HepG2 (cell line): ENCODE measurements around the gene OR2T10. TPM values are rescaled to one million over a fixed set of nuclear protein-coding genes. Genes with fewer than 3 reads are reported as not detected.
"Not testable (repeated sequence)": the region's sequence is repeated elsewhere in the genome, so short reads cannot be mapped to it uniquely, and the experiment has no call there.

Source experiments
- ATAC-seq: fragments of 200-7000 bp; cut with Tn5 transposase; 3 replicates; pipeline ENCODE4 v1.9.1; 2020; ENCODE audit warnings: mild to moderate bottlenecking, moderate library complexity
- Bru-seq: library from RNA; stranded (reverse); fragments of 400-500 nt; gene quantifications from one replicate; lab custom pipeline; 2021; lab: Mats Ljungman, UMichigan
- BruChase-seq, 2 experiments: library from RNA; stranded (reverse); fragments of 400-500 nt; gene quantifications; one replicate each; lab custom pipeline; 2021; lab: Mats Ljungman, UMichigan
- BruUV-seq: library from RNA; stranded (reverse); fragments of 400-500 nt; replicated peaks from 2 replicates; lab custom pipeline; 2021; lab: Mats Ljungman, UMichigan
- CTCF ChIA-PET: fragments of 300-600 bp; formaldehyde crosslinking; extraction: SDS; loops from one replicate; lab custom pipeline; 2021; ENCODE audit warnings: low total read pairs, inconsistent platforms, low intra/inter-chr PET ratio; lab: Yijun Ruan, JAX
- POLR2A ChIA-PET: fragments of 350-600 bp; sonication (Branson Sonifier 250); formaldehyde crosslinking; loops from one replicate; lab custom pipeline; 2020; ENCODE audit warnings: antibody characterized with exemption, inconsistent platforms; lab: Yijun Ruan, JAX
- DNase-seq: peaks from one replicate; pipeline ENCODE4 v3.0.0-alpha.2; 2015; ENCODE audit warnings: low spot score
- FAIRE-seq: peaks from 3 replicates; lab custom pipeline; 2011; peaks lifted over from hg19 to GRCh38; lab: Jason Lieb, UNC
- H2AFZ ChIP-seq: one replicate; pipeline ENCODE4 v1.6.1; 2011; ENCODE audit warnings: low read length, inconsistent platforms
- H3K27ac ChIP-seq: fragments of 300-600 bp; 3 replicates; pipeline ENCODE4 v1.8.0; 2011; ENCODE audit warnings: mixed run types, mild to moderate bottlenecking, mixed read lengths, low read length, inconsistent platforms; ENCODE audit not compliant: insufficient read depth; ENCODE audit errors: extremely low read length
- H3K27me3 ChIP-seq, 2 experiments: fragments of 200-600 bp in 1 of 2; 2 replicates in 1 of 2; 3 replicates in 1 of 2; pipeline versions ENCODE4 v1.6.0 to v1.8.0; 2011; ENCODE audit warnings: low read length in 2 of 2, mild to moderate bottlenecking in 2 of 2, moderate library complexity in 2 of 2, inconsistent platforms in 1 of 2; ENCODE audit not compliant: insufficient read depth in 2 of 2, control insufficient read depth in 1 of 2
- H3K36me3 ChIP-seq, 2 experiments: fragments of 200-600 bp in 1 of 2; replicated peaks in 1 of 2; 2 replicates in 1 of 2; 3 replicates in 1 of 2; pipeline versions ENCODE4 v1.5.1 to v1.8.0; 2011; ENCODE audit warnings: low read length in 2 of 2, inconsistent platforms in 1 of 2; ENCODE audit not compliant: insufficient read depth in 2 of 2, control insufficient read depth in 1 of 2
- H3K4me1 ChIP-seq: 2 replicates; pipeline ENCODE4 v1.5.1; 2012; ENCODE audit warnings: low read length, inconsistent platforms; ENCODE audit not compliant: insufficient read depth
- H3K4me2 ChIP-seq: 2 replicates; pipeline ENCODE4 v1.6.0; 2011; ENCODE audit warnings: low read depth, low read length, inconsistent platforms
- H3K4me3 ChIP-seq, 3 experiments: fragments of 200-600 bp in 1 of 3; sonication (generic), shearing (Covaris generic) in 1 of 3; replicated peaks in 1 of 3; 2 replicates each; pipeline ENCODE4 v1.5.1; 2011 to 2016; ENCODE audit warnings: low read length in 3 of 3, inconsistent platforms in 2 of 3, low read depth in 2 of 3, mild to moderate bottlenecking in 2 of 3, control low read depth in 1 of 3, mixed read lengths in 1 of 3; ENCODE audit not compliant: insufficient read depth in 1 of 3
- H3K79me2 ChIP-seq: one replicate; pipeline ENCODE4 v1.6.1; 2011; ENCODE audit warnings: low read length, inconsistent platforms; ENCODE audit not compliant: insufficient read depth
- H3K9ac ChIP-seq: 2 replicates; pipeline ENCODE4 v1.6.0; 2011; ENCODE audit warnings: mild to moderate bottlenecking, low read depth, low read length, inconsistent platforms; ENCODE audit not compliant: insufficient read depth
- H3K9me3 ChIP-seq: 2 replicates; pipeline ENCODE4 v1.5.1; 2012; ENCODE audit warnings: mild to moderate bottlenecking, low read length
- H4K20me1 ChIP-seq: 2 replicates; pipeline ENCODE4 v1.6.0; 2011; ENCODE audit warnings: inconsistent platforms, mild to moderate bottlenecking, low read length, moderate library complexity; ENCODE audit not compliant: insufficient read depth
- HMG20B ChIP-seq: conservative IDR thresholded peaks from 2 replicates; pipeline ENCODE4 v1.6.1; 2016; ENCODE audit warnings: missing genetic modification reagents, missing compliant biosample characterization
- RXRB ChIP-seq: IDR thresholded peaks from 2 replicates; pipeline ENCODE4 v1.6.1; 2016; ENCODE audit warnings: borderline replicate concordance, missing genetic modification reagents, missing compliant biosample characterization
- SP5 ChIP-seq: IDR thresholded peaks from 2 replicates; pipeline ENCODE4 v1.6.1; 2016; ENCODE audit warnings: low read depth, borderline replicate concordance
- YEATS2 ChIP-seq: sonication (generic); formaldehyde crosslinking; IDR thresholded peaks from 2 replicates; pipeline ENCODE4 v1.4.0; 2020; ENCODE audit warnings: missing genetic modification reagents, borderline replicate concordance
- ZBTB44 ChIP-seq: sonication (generic); formaldehyde crosslinking; IDR thresholded peaks from 2 replicates; pipeline ENCODE4 v1.4.0; 2020; ENCODE audit warnings: missing genetic modification reagents
- WGBS: methylation state at CpG from one replicate; pipeline ENCODE4 v1.1.6; 2017; ENCODE audit warnings: low lambda C conversion rate; 5-methylcytosine and 5-hydroxymethylcytosine counted together
- in situ Hi-C: cut with HindIII; loops from 2 replicates; pipeline ENCODE4 v1.10.0; 2017; ENCODE audit warnings: low pct_unique_long_range_greater_than_20kb; ENCODE audit not compliant: extremely low pct_ligation_motif_present
- intact Hi-C: fragments of 100-400 bp; cut with micrococcal nuclease; formaldehyde crosslinking; loops from one replicate; pipeline ENCODE4 v1.10.0; 2022; ENCODE audit not compliant: unreplicated experiment
- long read RNA-seq, 2 experiments: library from RNA in 1 of 2; library from polyadenylated mRNA in 1 of 2; stranded (forward) in 1 of 2; unstranded in 1 of 2; transcript quantifications; one replicate each; pipeline ENCODE4 v2.0.0, GENCODE V29; 2019 to 2022
- polyA minus RNA-seq, 3 experiments: library from RNA; depleted of rRNA, polyadenylated mRNA; stranded (reverse); fragments of >200 nt; gene quantifications; 2 replicates each; pipeline ENCODE4 v1.2.3, GENCODE V29; 2011; ENCODE audit warnings: low replicate concordance in 1 of 3
- polyA plus RNA-seq, 8 experiments: library from polyadenylated mRNA; depleted of rRNA in 3 of 8; stranded (reverse) in 7 of 8; unstranded in 1 of 8; fragments of >200 nt; fragmentation: Illumina TruSeq in 4 of 8; extraction: Trizol in 4 of 8; gene quantifications; 2 replicates each; pipeline versions ENCODE4 v1.2.1 to v1.2.3, GENCODE V29; 2011 to 2016; ENCODE audit warnings: low read depth in 4 of 8, missing spikeins in 1 of 8, mixed read lengths in 1 of 8; ENCODE audit not compliant: insufficient read depth in 1 of 8
- total RNA-seq, 5 experiments: library from RNA; depleted of rRNA; stranded (reverse); fragments of >200 nt; fragmentation: Illumina TruSeq; extraction: Trizol; gene quantifications; 2 replicates each; pipeline ENCODE4 v1.2.3, GENCODE V29; 2016; ENCODE audit warnings: low read depth in 1 of 5

OR2T10 gene
- total RNA-seq (2016; rRNA removed; fragmentation: Illumina TruSeq; extraction: Trizol) (not detected in 2 replicates), polyA plus RNA-seq (2011; rRNA removed) (not detected in 2 replicates), polyA minus RNA-seq (2011; rRNA and poly(A)+ RNA removed; ENCODE audit: low replicate concordance) (not detected in 2 replicates), Bru-seq, nascent RNA (not detected), BruChase-seq, experiment 1, labeled RNA remaining after a 6-hour chase (not detected), BruChase-seq, experiment 2, labeled RNA remaining after a 2-hour chase (not detected)
- not detected in 2 replicates for total RNA-seq (2016; cell fraction: cytosol; rRNA removed; fragmentation: Illumina TruSeq; extraction: Trizol; ENCODE audit: low read depth)
- total RNA-seq (2016; cell fraction: insoluble cytoplasmic fraction; rRNA removed; fragmentation: Illumina TruSeq; extraction: Trizol), result not detected in 2 replicates
- not detected in 2 replicates for total RNA-seq (2016; cell fraction: membrane; rRNA removed; fragmentation: Illumina TruSeq; extraction: Trizol)
- total RNA-seq (2016; cell fraction: nucleus; rRNA removed; fragmentation: Illumina TruSeq; extraction: Trizol), result not detected in 2 replicates
- not detected in 2 replicates for polyA plus RNA-seq (2011; cell fraction: cytosol; rRNA removed)
- not detected in 2 replicates for polyA plus RNA-seq (2011; cell fraction: nucleus; rRNA removed)
- polyA plus RNA-seq (2012), result not detected in 2 replicates
- not detected in 2 replicates for polyA plus RNA-seq (2016; cell fraction: cytosol; fragmentation: Illumina TruSeq; extraction: Trizol; ENCODE audit: low read depth)
- polyA plus RNA-seq (2016; cell fraction: insoluble cytoplasmic fraction; fragmentation: Illumina TruSeq; extraction: Trizol; ENCODE audit: low read depth), result not detected in 2 replicates
- not detected in 2 replicates for polyA plus RNA-seq (2016; cell fraction: membrane; fragmentation: Illumina TruSeq; extraction: Trizol; ENCODE audit: low read depth)
- polyA plus RNA-seq (2016; cell fraction: nucleus; fragmentation: Illumina TruSeq; extraction: Trizol; ENCODE audit: insufficient read depth, low read depth), result not detected in 2 replicates
- polyA minus RNA-seq (2011; cell fraction: cytosol; rRNA and poly(A)+ RNA removed), result not detected in 2 replicates
- not detected in 2 replicates for polyA minus RNA-seq (2011; cell fraction: nucleus; rRNA and poly(A)+ RNA removed)
- long read RNA-seq, experiment 1, result 0 reads
- long read RNA-seq, experiment 2, result 0 reads

GRCh38 chr1:248597589-248597988 is at the start of gene OR2T10:
OR2T10 (minus strand) TSS chr1:248597700; CDS start chr1:248593768, 3,932 bp downstream.
- WGBS, result 30% methylated on average over 6 of the region's 6 CpGs
- in situ Hi-C loops (no loop called here), intact Hi-C loops (no loop called here)
- Histone ChIP-seq H3K27me3 (no peaks in the 10 kb centered on the region), H3K27ac (no peak within 1 kb of the TSS), H3K9ac (no peak within 1 kb of the TSS), H3K4me2 (no peak within 1 kb of the TSS), H4K20me1 (no peaks in the 10 kb centered on the region), H3K4me3 (no peak within 1 kb of the TSS), H3K9me3 (no peaks in the 10 kb centered on the region), H3K79me2 (no peaks in the 10 kb centered on the region), H3K4me1 (no peaks in the 10 kb centered on the region), H2AFZ (no peak within 1 kb of the TSS), H3K36me3 (no peaks in the 10 kb centered on the region)
- no peak for DNase-seq
- ChIA-PET CTCF (no interaction called here), POLR2A (no interaction called here)
- ATAC-seq, result no peak
- no peak for FAIRE-seq
- TF ChIP-seq YEATS2 (CRISPR knock-in tag) (no peak), ZBTB44 (CRISPR knock-in tag) (no peak), SP5 (CRISPR knock-in tag) (no peak), RXRB (CRISPR knock-in tag) (no peak), HMG20B (CRISPR knock-in tag) (no peak)
- no TSS peak for BruUV-seq

- intact Hi-C loops, CTCF ChIA-PET, H4K20me1 ChIP-seq, FAIRE-seq, H3K9ac ChIP-seq, H3K4me2 ChIP-seq, H3K27ac ChIP-seq, H3K27me3 ChIP-seq, H3K9me3 ChIP-seq, in situ Hi-C loops, DNase-seq, H3K4me1 ChIP-seq, H3K36me3 ChIP-seq, H2AFZ ChIP-seq, H3K79me2 ChIP-seq, H3K4me3 ChIP-seq, ATAC-seq, POLR2A ChIA-PET, BruUV-seq: not testable (repeated sequence)
- 44% methylated on average over 2 of the region's 3 CpGs for WGBS
Measured at GRCh38 chr1:248645178-248645577, 47.7 kb upstream of the OR2T10 start, which contains the start of gene OR2T35. OR2T35 (minus strand) TSS chr1:248645278; CDS start chr1:248639258, 6,020 bp downstream.
